NB4 (cell line): ENCODE data around the gene RPS5.
"Not testable (repeated sequence)": the region's sequence is repeated elsewhere in the genome, so short reads cannot be mapped to it uniquely, and the experiment has no call there.

Experiments
- DNase-seq: peaks from one replicate; pipeline ENCODE4 v3.0.0; 2010; ENCODE audit warnings: low read depth
- H3K4me3 ChIP-seq: one replicate; pipeline ENCODE4 v1.5.1; 2011; ENCODE audit warnings: mild to moderate bottlenecking, low read depth, low read length, moderate library complexity
- MYC ChIP-seq: IDR thresholded peaks from 2 replicates; pipeline ENCODE4 v1.6.1; 2011; ENCODE audit warnings: low read depth, low read length
- POLR2A ChIP-seq: IDR thresholded peaks from 2 replicates; pipeline ENCODE4 v1.6.1; 2011; ENCODE audit warnings: mild to moderate bottlenecking; ENCODE audit not compliant: insufficient read length; ENCODE audit errors: extremely low read depth
- TF ChIP-seq, protein P1 (sequence below): IDR thresholded peaks from one replicate; pipeline ENCODE4 v1.5.1; 2012; ENCODE audit warnings: low read depth, low read length
- TF ChIP-seq, protein P2 (sequence below): IDR thresholded peaks from 2 replicates; pipeline ENCODE4 v1.6.1; 2011; ENCODE audit warnings: low read depth, low read length

The RPS5 gene

DNA sequence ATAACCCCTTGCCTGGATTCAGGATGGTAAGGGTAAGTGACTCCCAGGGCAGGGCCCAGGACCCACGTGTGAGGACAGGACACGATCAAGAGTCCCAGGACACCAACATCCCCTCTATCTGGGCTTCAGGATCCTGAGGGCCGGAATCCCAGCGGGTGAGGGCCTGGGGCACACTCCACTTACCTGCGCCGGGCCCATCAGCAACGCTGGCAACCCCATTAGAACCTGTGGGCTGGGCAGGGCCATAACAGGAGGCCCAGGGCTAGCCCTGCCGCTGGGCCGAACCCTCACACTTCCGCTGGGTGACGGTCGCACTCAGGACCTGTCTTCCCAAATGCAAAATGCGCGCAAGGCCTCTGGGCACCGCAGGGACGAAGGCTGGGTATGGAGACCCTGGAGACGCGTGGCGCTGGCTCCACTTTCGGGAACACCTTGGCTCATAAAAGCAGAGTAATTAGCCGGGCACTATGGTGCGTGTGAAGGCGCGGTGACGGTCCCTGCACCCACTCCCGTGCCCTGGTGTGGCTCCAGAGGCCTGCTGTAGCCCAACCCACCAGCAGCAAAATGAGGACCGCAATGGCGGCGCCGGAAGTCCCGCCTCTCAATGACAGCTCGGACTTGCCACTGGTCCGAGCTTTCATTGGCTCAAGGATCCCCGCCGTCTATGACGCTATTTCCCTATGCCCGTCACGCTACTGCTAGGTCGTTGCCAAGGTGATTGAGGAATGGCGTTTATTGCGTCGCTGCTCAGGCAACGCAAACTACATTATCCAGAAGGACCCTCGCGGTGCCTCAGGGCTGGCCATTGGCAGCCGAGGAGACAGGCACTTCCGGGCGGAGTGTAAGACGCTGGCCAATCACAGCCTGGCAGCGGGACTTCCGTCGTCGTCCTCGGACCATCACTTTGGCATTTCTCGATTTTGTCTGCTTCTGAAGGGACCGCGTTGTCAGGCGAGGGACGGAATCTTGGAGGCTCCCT lies 52.8 kb downstream of the RPS5 start, which contains the start of gene ZNF132:
Gene ZNF132 (minus strand): TSS at position 578 of the 979 bp plus-strand sequence. CDS start 332 bp downstream, at position 246.
- no peak within 1 kb of the TSS for H3K4me3 ChIP-seq
- DNase-seq = no peak
- TF ChIP-seq MYC = no peak
- no peak for TF ChIP-seq POLR2A
- TF ChIP-seq, protein P1, sequence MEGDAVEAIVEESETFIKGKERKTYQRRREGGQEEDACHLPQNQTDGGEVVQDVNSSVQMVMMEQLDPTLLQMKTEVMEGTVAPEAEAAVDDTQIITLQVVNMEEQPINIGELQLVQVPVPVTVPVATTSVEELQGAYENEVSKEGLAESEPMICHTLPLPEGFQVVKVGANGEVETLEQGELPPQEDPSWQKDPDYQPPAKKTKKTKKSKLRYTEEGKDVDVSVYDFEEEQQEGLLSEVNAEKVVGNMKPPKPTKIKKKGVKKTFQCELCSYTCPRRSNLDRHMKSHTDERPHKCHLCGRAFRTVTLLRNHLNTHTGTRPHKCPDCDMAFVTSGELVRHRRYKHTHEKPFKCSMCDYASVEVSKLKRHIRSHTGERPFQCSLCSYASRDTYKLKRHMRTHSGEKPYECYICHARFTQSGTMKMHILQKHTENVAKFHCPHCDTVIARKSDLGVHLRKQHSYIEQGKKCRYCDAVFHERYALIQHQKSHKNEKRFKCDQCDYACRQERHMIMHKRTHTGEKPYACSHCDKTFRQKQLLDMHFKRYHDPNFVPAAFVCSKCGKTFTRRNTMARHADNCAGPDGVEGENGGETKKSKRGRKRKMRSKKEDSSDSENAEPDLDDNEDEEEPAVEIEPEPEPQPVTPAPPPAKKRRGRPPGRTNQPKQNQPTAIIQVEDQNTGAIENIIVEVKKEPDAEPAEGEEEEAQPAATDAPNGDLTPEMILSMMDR = no peak
- TF ChIP-seq, protein P2, sequence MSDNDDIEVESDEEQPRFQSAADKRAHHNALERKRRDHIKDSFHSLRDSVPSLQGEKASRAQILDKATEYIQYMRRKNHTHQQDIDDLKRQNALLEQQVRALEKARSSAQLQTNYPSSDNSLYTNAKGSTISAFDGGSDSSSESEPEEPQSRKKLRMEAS = no peak

DNA sequence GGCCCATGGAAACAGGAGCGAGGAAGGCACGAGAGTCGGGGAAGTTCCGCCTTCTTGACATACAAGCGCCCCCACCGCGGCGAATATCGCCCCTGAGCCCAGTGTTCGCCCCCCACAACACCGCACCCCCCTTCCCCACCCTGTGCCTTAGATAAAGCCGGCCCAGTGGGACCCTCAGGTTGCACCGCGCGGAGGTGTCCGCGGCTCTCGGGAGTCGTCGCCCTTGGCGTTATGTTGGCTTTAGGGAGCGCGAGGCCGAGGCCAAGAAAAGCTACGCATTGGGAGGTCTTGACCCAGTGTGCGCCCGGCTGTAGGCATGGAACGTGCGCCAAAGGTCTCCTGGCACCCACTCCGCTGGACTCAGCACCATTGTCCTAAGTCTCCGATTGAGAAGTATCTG lies 53.5 kb downstream of the RPS5 start:
- DNase-seq = no peak
- no peak overlapping the region for H3K4me3 ChIP-seq
- no peak for TF ChIP-seq POLR2A
- TF ChIP-seq, protein P2 = no peak
- no peak for TF ChIP-seq MYC
- TF ChIP-seq, protein P1 = no peak

DNA sequence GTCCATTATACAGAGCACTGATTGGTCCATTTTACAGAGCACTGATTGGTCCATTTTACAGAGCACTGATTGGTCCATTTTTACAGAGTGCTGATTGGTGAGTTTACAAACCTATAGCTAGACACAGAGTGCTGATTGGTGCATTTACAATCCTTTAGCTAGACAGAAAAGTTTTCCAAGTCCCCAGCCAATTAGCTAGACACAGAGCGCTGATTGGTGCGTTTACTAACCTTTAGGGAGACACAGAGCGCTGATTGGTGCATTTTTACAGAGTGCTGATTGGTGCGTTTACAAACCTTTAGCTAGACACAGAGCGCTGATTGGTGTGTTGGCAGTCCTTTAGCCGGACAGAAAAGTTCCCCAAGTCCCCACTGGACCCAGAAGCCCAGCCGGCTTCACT lies 55.9 kb downstream of the RPS5 start:
- not testable (repeated sequence) for DNase-seq, H3K4me3 ChIP-seq
